Activated T-cell treated with anti-CD3 and anti-CD28 coated beads, Interleukin-2, amount 50 U/mL, for 24 hours (primary cell): ENCODE data around the gene GHR.

Experiments used
- DNase-seq: peaks from one replicate; pipeline ENCODE4 v3.0.0-alpha.2; 2020
- H3K27ac Mint-ChIP-seq: 2 replicates; pipeline ENCODE4 v1.8.0; 2020; ENCODE audit warnings: mild to moderate bottlenecking, mixed read lengths
- H3K27me3 Mint-ChIP-seq: 2 replicates; pipeline ENCODE4 v1.8.0; 2020; ENCODE audit warnings: mixed read lengths
- H3K36me3 Mint-ChIP-seq: 2 replicates; pipeline ENCODE4 v1.8.0; 2020; ENCODE audit warnings: low read depth, mixed read lengths
- H3K4me1 Mint-ChIP-seq: 2 replicates; pipeline ENCODE4 v1.8.0; 2020; ENCODE audit warnings: low read depth, mixed read lengths
- H3K4me3 Mint-ChIP-seq: 2 replicates; pipeline ENCODE4 v1.8.0; 2020; ENCODE audit warnings: mild to moderate bottlenecking, moderate library complexity, mixed read lengths
- H3K9me3 Mint-ChIP-seq: 2 replicates; pipeline ENCODE4 v1.8.0; 2020; ENCODE audit warnings: mixed read lengths

GHR gene

DNA sequence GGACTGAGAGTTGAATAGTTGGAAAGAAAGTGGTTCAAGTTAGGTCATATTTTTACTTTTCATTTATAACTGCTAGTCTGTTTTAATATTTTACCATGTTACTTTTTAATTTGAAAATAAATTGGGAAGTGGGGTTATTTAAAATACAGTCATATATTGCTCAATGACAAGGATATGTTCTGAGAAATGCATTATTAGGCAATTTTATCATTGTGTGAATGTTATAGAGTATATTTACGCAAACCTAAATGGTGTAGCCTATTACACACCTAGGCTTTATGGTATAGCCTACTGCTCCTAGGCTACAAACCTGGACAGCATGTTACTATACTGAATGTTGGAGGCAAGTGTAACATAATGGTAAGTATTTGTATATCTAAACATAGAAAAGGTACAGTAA, 338.6 kb downstream of the GHR start:
- peaks cover 15% of the 10 kb centered on the region for H3K4me1 Mint-ChIP-seq
- no peak overlapping the region for H3K27ac Mint-ChIP-seq
- peaks cover 44% of the 10 kb centered on the region for H3K36me3 Mint-ChIP-seq
- no peak for DNase-seq
- no peaks in the 10 kb centered on the region for H3K27me3 Mint-ChIP-seq
- H3K9me3 Mint-ChIP-seq: no peaks in the 10 kb centered on the region
- no peak overlapping the region for H3K4me3 Mint-ChIP-seq

DNA sequence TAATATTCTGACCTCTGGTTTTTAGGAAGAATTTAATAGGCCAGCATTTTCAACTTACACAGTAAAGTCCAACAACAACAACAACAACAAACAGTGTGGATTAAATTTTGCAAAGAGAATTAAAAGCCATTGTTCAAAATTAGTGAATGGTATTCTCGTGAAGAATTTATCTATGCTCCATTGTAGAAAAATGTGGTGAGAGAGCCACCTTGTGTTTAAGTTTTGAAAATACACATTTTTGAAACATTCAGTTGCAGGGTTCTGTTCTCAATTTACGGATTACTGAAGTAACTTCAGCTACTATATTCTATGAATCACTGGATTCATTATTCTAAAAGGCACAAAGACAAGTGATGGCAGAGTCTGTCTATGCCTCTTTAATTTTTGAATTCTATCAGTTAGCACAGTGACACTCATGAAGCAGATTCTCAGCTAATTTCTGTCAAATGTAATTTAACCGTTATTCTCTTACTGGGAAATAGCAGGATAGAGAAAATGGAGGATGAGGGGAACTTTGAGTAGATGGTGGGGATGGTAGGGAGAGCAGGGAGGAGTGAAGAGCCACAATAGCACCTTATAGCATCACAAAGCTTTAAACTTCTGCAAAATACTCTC, 344.4 kb downstream of the GHR start:
- H3K4me3 Mint-ChIP-seq: no peak overlapping the region
- peaks cover 6% of the 10 kb centered on the region for H3K27me3 Mint-ChIP-seq
- DNase-seq: no peak
- H3K36me3 Mint-ChIP-seq: peaks cover 48% of the 10 kb centered on the region
- H3K9me3 Mint-ChIP-seq: no peaks in the 10 kb centered on the region
- H3K4me1 Mint-ChIP-seq: no peaks in the 10 kb centered on the region
- no peak overlapping the region for H3K27ac Mint-ChIP-seq

DNA sequence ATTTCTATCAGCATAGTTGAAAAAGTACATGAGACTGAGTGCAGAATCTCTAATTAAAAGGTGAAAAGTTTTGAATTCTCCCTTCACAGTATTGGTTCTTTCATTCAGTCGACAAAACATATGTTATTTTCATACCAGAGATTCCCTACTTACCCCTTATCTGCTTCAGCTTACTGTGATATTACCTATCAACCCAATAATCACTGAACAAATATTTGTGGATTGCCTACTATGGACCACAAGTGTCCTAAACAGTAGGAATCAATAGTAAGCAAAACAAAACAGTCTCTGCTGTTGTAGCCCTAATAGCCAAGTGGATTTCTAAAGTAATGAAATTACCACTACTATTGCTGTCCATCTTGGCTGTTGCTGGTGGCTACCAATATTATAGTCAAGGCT, 344.9 kb downstream of the GHR start:
- H3K4me1 Mint-ChIP-seq: no peaks in the 10 kb centered on the region
- H3K9me3 Mint-ChIP-seq: no peaks in the 10 kb centered on the region
- H3K27ac Mint-ChIP-seq: no peak overlapping the region

DNA sequence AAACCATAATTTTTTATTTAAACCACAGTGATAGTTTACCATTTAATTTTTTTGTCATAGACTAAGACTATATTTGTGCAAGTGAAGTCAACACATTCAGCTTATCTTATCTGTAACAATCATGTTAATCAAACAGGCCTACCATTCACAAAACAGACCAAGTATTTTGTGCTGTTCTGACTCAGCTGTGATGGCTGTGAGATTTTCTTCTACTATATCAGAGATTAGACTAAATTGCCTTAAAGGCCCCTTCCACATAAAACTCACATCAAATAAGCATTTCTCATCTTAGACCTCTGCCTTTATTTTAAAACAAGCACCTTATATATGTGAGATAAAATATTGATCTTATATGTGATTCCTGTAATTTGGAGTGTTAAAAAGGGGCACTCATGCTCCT, 346.8 kb downstream of the GHR start:
- no peak for DNase-seq
- H3K9me3 Mint-ChIP-seq: no peaks in the 10 kb centered on the region
- H3K4me3 Mint-ChIP-seq: no peak overlapping the region
- peaks cover 8% of the 10 kb centered on the region for H3K27me3 Mint-ChIP-seq
- no peak overlapping the region for H3K27ac Mint-ChIP-seq
- no peaks in the 10 kb centered on the region for H3K4me1 Mint-ChIP-seq
- peaks cover 37% of the 10 kb centered on the region for H3K36me3 Mint-ChIP-seq

More for the DNA sequence above, 344.9 kb downstream of the GHR start:
- no peak for DNase-seq
- H3K36me3 Mint-ChIP-seq: peaks cover 48% of the 10 kb centered on the region
- no peak overlapping the region for H3K4me3 Mint-ChIP-seq
- peaks cover 8% of the 10 kb centered on the region for H3K27me3 Mint-ChIP-seq
